H1 (cell line): ENCODE results near the gene CAPN2. TPM values are rescaled to one million over a fixed set of nuclear protein-coding genes. Genes with fewer than 3 reads are reported as not detected.

Experiments
- BACH1 ChIP-seq: IDR thresholded peaks from 2 replicates; pipeline ENCODE4 v1.6.1; 2012; ENCODE audit warnings: low read length, improper control_type of control experiment
- BCL11A ChIP-seq, 2 experiments: IDR thresholded peaks; one replicate each; pipeline ENCODE4 v1.6.1; 2011; ENCODE audit warnings: low read depth in 2 of 2, low read length in 2 of 2, mild to moderate bottlenecking in 2 of 2
- CBX5 ChIP-seq: fragments of 300-800, 300-1000 bp; sonication (generic); IDR thresholded peaks from 2 replicates; pipeline ENCODE4 v1.7.1; 2016; ENCODE audit warnings: antibody characterized with exemption, low read length, low read depth
- E2F6 ChIP-seq: IDR thresholded peaks from 2 replicates; pipeline ENCODE4 v1.6.1; 2012; ENCODE audit warnings: inconsistent platforms
- HDAC6 ChIP-seq: IDR thresholded peaks from one replicate; pipeline ENCODE4 v1.7.1; 2012; ENCODE audit warnings: low read depth, mild to moderate bottlenecking, inconsistent platforms, low read length, moderate library complexity
- JUN ChIP-seq: IDR thresholded peaks from 2 replicates; pipeline ENCODE4 v1.6.1; 2011; ENCODE audit warnings: low read depth, mild to moderate bottlenecking, improper control_type of control experiment, low read length
- KDM5A ChIP-seq: fragments of 200-600 bp; IDR thresholded peaks from 2 replicates; pipeline ENCODE4 v1.7.1; 2012; ENCODE audit warnings: mild to moderate bottlenecking, low read length, inconsistent platforms, mixed read lengths
- MAX ChIP-seq: IDR thresholded peaks from 2 replicates; pipeline ENCODE4 v1.6.1; 2012; ENCODE audit warnings: inconsistent platforms
- NANOG ChIP-seq: IDR thresholded peaks from 2 replicates; pipeline ENCODE4 v1.6.1; 2011; ENCODE audit warnings: low read length, low read depth, mild to moderate bottlenecking, inconsistent platforms; ENCODE audit not compliant: insufficient read depth, poor library complexity, severe bottlenecking
- NRF1 ChIP-seq: IDR thresholded peaks from 2 replicates; pipeline ENCODE4 v1.6.1; 2011; ENCODE audit warnings: mild to moderate bottlenecking, low read depth, low read length, improper control_type of control experiment
- PHF8 ChIP-seq: fragments of 200-600 bp; sonication (generic); conservative IDR thresholded peaks from 2 replicates; pipeline ENCODE4 v1.7.1; 2012; ENCODE audit warnings: low read depth, mild to moderate bottlenecking, inconsistent platforms, low read length, moderate library complexity
- POU5F1 ChIP-seq: IDR thresholded peaks from 2 replicates; pipeline ENCODE4 v1.6.1; 2011; ENCODE audit warnings: low read depth, mild to moderate bottlenecking, low read length, moderate library complexity
- RFX5 ChIP-seq: IDR thresholded peaks from 2 replicates; pipeline ENCODE4 v1.6.1; 2011; ENCODE audit warnings: low read depth, low read length, improper control_type of control experiment, borderline replicate concordance
- RNF2 ChIP-seq: fragments of 200-900, 300-1000 bp; sonication (generic); IDR thresholded peaks from 2 replicates; pipeline ENCODE4 v1.7.1; 2016; ENCODE audit warnings: borderline replicate concordance, low read depth, mild to moderate bottlenecking, antibody characterized with exemption, low read length; ENCODE audit not compliant: poor library complexity, severe bottlenecking; ENCODE audit errors: missing control alignments
- RXRA ChIP-seq: IDR thresholded peaks from 2 replicates; pipeline ENCODE4 v1.6.1; 2011; ENCODE audit warnings: low read depth, mild to moderate bottlenecking, low read length, moderate library complexity; ENCODE audit not compliant: insufficient read depth
- SIX5 ChIP-seq: IDR thresholded peaks from 2 replicates; pipeline ENCODE4 v1.6.1; 2011; ENCODE audit warnings: mild to moderate bottlenecking, low read depth, low read length
- polyA plus RNA-seq, 7 experiments: library from polyadenylated mRNA; depleted of rRNA in 3 of 7; stranded (reverse) in 5 of 7; unstranded in 2 of 7; fragments of >200 nt in 5 of 7; fragments of 200-250 nt in 2 of 7; gene quantifications; 1 replicate in 5 of 7; 2 replicates in 1 of 7; 4 replicates in 1 of 7; pipeline versions ENCODE4 v1.2.1 to v1.2.3, GENCODE V29; 2011 to 2013; ENCODE audit warnings: missing spikeins in 2 of 7, mixed read lengths in 2 of 7
- total RNA-seq: library from RNA; stranded (reverse); fragmentation: NEBNext Ultra II Directional; extraction: Animal tissue kit (Norgen Biotek cat#: 25700); gene quantifications from 2 replicates; pipeline ENCODE4 v1.2.1, GENCODE V29; 2021
- TF ChIP-seq, protein P1 (sequence below), 3 experiments: IDR thresholded peaks; 1 replicate in 2 of 3; 2 replicates in 1 of 3; pipeline versions ENCODE4 v1.5.1 to v1.6.1; 2011; ENCODE audit warnings: low read length in 3 of 3, mild to moderate bottlenecking in 3 of 3, inconsistent platforms in 2 of 3, low read depth in 1 of 3, moderate library complexity in 1 of 3; ENCODE audit not compliant: insufficient read depth in 1 of 3; ENCODE audit errors: control extremely low read depth in 1 of 3

CAPN2 gene
- total and polyA plus RNA-seq, 2 of the 8 experiments (the other 6 are each of a cell fraction or from before 2014, with no cell fraction given), result 9.2 to 10.3 TPM

DNA sequence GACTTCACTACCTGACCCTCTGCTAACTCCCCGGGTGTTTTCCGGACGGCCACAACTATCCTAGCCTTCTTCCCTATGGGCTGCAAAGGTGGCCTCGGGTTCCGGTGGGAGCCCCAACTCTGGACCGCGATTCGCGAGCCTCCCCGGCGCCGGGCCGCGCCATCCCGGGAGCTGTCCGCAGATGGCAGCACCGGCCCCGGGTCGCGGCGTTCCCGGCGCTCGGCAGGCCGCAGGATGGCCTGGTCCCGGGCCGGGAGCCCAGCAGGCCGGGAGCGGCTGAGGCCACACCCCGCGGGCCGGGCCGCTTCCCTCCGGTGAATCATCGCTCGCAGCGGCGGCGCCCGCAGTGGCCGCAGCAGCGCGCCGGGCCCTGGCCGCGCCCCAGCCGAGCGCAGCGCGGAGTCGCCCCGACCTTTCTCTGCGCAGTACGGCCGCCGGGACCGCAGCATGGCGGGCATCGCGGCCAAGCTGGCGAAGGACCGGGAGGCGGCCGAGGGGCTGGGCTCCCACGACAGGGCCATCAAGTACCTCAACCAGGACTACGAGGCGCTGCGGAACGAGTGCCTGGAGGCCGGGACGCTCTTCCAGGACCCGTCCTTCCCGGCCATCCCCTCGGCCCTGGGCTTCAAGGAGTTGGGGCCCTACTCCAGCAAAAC, at the start of gene CAPN2 (continued):
- TF ChIP-seq NRF1 (no peak), PHF8 (peak; percentile 41; the same call in 1 of the 2 replicates), RNF2 (no peak), RFX5 (no peak), BACH1 (no peak), POU5F1 (no peak), MAX (no peak), KDM5A (no peak), SIX5 (no peak), JUN (no peak), E2F6 (no peak), BCL11A (IDR thresholded peaks at IDR 0.05; ENCODE audit: low read depth in 2 of 2, low read length in 2 of 2) (no peak), RXRA (no peak), NANOG (no peak), CBX5 (no peak), HDAC6 (no peak)
- TF ChIP-seq, protein P1, sequence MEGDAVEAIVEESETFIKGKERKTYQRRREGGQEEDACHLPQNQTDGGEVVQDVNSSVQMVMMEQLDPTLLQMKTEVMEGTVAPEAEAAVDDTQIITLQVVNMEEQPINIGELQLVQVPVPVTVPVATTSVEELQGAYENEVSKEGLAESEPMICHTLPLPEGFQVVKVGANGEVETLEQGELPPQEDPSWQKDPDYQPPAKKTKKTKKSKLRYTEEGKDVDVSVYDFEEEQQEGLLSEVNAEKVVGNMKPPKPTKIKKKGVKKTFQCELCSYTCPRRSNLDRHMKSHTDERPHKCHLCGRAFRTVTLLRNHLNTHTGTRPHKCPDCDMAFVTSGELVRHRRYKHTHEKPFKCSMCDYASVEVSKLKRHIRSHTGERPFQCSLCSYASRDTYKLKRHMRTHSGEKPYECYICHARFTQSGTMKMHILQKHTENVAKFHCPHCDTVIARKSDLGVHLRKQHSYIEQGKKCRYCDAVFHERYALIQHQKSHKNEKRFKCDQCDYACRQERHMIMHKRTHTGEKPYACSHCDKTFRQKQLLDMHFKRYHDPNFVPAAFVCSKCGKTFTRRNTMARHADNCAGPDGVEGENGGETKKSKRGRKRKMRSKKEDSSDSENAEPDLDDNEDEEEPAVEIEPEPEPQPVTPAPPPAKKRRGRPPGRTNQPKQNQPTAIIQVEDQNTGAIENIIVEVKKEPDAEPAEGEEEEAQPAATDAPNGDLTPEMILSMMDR (IDR thresholded peaks at IDR 0.05; ENCODE audit: control extremely low read depth in 1 of 3, insufficient read depth in 1 of 3, low read depth in 1 of 3, low read length in 3 of 3), result peak; percentile 67 to 85 (median 68)
- TF ChIP-seq, all 59 proteins: peak for 13
